GM21515 (cell line): Measurements from ENCODE around the gene GYPA.
"Not testable (repeated sequence)": the region's sequence is repeated elsewhere in the genome, so short reads cannot be mapped to it uniquely, and the experiment has no call there.

ENCODE experiments used
- ATAC-seq: cut with Tn5 transposase; IDR thresholded peaks from one replicate; pipeline ENCODE4 v1.9.1; 2021; ENCODE audit not compliant: unreplicated experiment

Gene GYPA

DNA sequence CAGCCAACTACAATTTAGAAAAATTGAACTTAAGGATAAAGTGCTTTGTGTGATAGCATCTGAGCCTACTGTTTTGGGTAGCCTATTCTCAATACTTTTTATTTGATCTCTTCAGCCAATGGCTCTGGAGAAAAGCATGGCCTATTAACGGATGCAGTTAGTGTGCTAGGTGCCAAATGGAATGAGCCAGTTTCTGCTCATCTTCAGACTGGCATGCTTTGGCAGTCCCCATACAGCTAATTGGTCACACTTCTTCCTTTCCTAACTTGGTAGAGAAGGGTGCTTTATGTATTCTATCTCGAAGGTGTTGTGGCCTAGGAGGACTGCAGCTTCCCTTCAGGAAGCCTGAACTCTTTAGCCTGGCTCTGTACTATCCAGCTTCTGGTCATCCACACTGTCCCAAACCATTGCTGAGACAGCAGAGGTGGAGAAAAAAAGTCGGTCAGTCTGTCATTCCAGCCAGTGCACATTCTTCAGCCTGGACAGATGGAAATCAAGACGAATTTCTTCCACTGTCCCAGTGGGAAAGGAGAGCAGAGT is 11.1 kb downstream of the GYPA start:
- not testable (repeated sequence) for ATAC-seq

- not testable (repeated sequence) for ATAC-seq
Measured at GRCh38 chr4:144128709-144129320, 11.7 kb downstream of the GYPA start.

DNA sequence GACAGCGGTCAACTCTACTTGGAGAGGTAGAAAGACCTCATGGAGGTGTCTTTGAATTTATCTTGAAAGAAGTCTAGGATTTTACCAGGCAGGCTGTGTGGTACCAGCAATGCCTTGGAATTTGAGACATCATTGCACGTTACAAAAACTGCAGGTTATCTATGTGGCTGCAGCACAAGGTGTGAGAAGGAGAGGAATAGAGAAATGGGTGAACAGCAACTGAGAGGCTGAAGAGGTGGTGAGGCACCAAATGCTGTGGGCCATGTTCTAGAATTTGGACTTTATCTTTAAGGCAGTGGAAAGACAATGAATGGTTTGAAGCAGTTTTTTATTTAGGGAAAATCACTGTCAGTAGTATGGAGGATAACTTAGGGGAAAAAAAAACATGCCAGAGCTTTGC is 15.4 kb downstream of the GYPA start:
- ATAC-seq = not testable (repeated sequence)

GRCh38 chr4:144123982-144124635 is 16.4 kb downstream of the GYPA start:
- not testable (repeated sequence) for ATAC-seq

- not testable (repeated sequence) for ATAC-seq
Measured at GRCh38 chr4:144123269-144123668, 17.2 kb downstream of the GYPA start.

DNA sequence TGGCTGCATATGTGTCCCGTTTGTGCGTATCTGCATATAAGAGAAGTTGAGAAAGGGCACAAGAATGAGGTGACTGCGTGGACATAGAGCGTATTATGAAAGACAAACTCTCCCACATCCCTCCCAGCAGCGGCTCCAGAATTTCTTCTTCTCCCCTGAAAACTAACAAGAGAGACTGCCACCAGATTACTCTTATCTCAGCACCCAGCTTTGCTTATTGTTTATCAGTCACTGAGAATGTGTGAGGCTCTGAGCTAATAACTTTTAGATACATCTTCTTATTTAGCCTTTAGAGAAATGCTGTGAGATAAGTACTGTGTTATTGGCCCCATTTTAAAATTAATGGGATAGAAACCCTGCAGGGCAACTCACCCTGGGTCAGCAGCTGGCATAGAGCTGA is 20.8 kb downstream of the GYPA start:
- ATAC-seq = not testable (repeated sequence)

- ATAC-seq = no peak
Measured at GRCh38 chr4:144115519-144115918, 25.0 kb downstream of the GYPA start.

DNA sequence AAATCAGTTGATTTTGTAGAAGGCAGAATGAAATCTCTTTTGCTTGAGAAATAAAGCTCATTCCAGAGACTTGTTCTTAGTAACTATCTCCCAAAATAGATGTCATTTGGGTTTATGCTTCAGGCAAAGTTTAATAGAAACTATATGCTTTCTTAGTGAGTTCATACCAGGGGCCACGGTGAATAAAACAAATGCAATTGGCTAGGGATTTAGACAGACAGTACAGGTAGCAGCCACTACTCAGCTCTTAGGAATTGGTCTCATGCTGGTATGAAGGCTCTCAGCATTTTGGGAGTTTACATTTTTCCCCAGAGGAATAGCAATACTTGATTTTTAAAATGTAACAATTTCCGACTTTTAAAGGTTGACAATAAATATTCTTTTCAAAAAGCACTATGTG is 27.0 kb downstream of the GYPA start:
- ATAC-seq = no peak

- no peak for ATAC-seq
Measured at GRCh38 chr4:144104509-144105130, 35.9 kb downstream of the GYPA start.

GRCh38 chr4:144097776-144098175 is 42.7 kb downstream of the GYPA start:
- ATAC-seq = not testable (repeated sequence)

- not testable (repeated sequence) for ATAC-seq
Measured at GRCh38 chr4:144093995-144094394, 46.5 kb downstream of the GYPA start.

DNA sequence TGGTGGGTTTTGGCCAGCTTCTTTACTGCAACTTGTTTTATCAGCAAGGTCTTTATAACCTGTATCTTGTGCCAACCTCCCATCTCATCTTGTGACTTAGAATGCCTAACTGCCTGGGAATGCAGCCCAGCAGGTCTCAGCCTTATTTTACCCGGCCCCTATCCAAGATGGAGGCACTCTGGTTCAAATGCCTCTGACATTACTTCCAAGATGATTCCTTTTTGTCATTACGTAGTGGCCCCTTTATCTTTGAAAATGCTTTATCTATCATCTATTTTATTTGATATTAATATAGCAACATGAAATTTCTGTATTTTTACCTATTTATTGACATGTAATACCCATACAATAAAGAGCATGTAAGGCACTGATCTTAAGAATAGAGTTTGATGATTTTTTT is 49.3 kb downstream of the GYPA start:
- not testable (repeated sequence) for ATAC-seq

DNA sequence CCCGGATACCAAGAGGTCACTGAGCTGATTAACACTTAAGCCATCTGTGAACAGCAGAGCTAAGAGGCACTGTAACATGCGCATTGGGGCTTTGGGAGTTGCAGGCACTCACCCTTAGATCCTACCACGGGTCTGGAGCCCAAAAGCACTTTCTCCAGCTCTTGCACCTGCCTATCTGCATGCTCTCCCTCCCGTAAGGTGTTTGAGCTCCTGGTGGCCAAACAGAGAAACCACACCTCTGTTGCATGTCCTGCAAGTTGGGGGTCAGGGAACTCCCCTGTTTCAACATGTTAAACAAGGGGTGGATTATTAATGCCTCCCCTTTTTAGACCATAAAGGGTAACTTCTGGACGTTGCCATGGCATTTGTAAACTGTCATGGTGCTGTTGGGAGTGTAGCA is 49.8 kb downstream of the GYPA start:
- no peak for ATAC-seq

DNA sequence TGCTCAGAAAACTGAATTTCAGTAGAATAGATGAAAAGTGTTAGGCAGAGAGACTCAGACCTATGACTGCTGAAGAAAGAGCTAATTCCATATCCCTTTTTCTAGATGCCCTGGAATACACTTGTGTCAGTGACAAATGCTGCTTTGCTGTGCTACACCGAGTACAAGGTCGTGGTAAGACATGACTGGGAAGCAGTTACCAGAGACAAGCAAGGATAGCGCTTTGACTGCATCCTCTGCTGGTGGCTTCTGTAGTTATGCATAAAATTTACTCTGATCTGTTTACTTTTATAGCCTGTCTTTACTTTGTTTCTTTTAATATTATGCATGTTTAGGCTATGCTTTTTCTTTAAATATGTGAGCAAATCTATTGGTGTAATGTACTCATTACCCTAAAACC is 58.5 kb downstream of the GYPA start:
- not testable (repeated sequence) for ATAC-seq

GRCh38 chr4:144080135-144080534 is 60.4 kb downstream of the GYPA start:
- not testable (repeated sequence) for ATAC-seq

DNA sequence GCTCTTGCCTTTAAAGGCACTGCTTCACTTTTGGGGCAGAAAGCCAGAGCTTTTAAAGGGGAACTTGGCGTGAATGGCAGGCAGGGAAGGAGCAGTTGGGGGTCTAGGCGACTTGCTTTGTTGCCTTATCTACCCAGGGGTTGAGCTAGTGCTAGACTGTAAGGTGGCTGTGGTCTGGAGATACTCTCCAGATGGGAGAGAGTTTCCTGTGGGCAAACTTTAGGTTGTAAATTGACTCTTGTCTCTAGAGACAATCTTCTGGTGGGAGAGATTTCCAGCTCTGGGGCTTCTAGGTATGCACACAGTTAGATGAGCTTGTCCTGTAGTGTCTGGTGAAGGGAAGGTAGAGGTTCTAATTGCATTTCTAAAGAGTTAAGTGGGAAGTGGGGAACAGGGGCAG is 61.8 kb downstream of the GYPA start:
- not testable (repeated sequence) for ATAC-seq

DNA sequence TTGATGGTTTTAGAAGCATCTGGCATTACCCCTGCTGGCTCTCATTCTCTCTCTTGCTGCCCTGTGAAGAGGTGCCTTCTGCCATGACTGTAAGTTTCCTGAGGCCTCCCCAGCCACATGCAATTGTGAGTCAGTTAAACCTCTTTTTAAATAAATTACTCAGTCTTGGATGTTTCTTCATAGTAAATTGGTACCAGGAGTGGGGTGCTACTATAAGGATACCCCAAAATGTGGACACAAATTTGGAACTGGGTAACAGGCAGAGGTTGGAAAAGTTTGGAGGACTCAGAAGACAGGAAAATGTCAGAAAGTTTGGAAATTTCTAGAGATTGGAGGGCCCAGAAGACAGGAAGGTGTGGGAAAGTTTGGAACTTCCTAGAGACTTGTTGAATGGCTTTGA is 79.0 kb downstream of the GYPA start:
- ATAC-seq = not testable (repeated sequence)

DNA sequence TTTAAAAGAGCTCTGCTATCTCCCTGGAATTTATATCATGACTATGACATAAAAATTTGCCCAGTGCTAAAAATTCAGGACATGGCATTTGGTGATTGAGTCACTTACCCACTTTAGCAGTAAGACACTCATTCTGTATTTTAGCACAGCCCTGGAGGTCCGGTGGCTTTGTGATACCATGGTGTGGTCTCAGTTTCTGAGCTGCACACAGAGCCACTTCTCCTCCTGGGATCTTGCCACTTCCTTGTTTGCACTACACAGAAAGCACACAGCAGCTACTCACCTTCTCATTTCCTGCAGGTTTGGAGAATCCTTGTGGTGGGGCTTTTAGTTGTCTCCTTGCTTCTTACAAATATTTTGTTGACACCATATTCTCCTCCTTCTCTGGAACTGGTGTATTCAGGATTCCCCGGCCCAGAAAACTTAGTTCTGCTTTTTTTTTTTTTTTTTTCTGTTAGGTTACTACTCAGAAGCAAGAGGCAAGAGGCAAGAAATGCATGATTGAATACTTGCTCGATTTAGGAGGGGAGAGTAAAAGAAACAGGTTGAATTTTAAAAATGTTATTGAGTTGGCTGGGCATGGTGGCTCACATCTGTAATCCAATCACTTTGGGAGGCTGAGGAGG is 80.2 kb downstream of the GYPA start:
- not testable (repeated sequence) for ATAC-seq
